HG03342 (cell line): ENCODE data around the gene FAM162B.
"Not testable (repeated sequence)": the region's sequence is repeated elsewhere in the genome, so short reads cannot be mapped to it uniquely, and the experiment has no call there.

Source experiments
- ATAC-seq: cut with Tn5 transposase; IDR thresholded peaks from one replicate; pipeline ENCODE4 v1.9.1; 2021; ENCODE audit warnings: mild to moderate bottlenecking, moderate library complexity; ENCODE audit not compliant: unreplicated experiment

The FAM162B gene

DNA sequence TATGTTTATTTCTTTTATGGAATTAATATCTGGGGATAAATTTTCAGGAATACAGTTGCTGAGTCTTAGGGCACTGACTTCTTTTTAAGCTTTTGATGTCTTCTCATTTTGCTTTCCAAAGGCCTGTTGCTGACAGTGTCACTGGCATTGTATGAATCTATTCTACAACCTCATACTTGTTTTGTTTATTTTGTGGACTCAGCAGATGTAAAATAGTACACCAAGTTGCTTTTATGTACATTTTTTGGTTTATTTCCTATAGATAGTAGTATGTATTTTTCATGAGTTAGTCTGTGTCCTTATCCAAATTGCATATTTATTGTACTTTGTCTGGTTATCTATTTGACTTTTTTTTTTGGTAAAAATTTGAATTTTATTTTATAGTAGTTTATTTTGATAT is 35.0 kb downstream of the FAM162B start:
- ATAC-seq = no peak

DNA sequence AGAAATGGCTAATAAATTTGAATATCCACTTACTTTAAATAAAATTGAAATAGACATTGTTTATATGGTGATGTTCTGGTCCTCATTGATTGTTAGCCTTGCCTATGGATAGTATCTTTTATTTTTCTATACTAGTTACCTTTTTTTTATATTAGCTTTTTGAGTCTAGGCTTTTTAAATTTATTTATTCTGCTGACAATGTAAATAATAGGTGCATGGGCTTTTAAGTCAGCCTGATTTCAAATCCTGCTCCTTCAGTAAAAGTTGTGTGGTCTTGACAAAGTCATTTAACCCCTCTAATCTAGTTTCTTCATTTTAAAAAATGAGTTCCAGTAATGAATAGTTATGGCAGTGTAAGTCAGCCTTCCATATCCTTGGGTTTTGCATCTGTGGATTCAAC is 38.6 kb downstream of the FAM162B start:
- ATAC-seq = no peak

DNA sequence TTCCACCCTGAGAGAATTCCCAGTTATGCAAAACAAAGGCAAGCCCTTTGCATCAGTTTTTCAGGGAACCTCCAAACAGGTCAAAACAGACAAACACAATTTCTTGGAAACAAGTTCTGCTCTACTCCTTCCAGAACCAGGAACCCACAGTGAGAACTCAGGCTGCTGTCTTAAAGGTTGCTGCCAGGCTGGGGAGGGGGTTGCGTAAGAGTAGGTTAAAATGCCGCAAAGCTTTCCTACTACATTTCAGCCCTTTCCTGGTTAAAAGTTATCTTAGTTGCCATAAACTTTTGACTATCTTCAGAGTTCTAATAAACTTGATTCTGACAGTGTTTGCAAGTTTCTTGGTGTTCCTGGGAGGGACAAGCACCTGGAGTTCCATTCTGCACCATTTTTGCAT is 50.8 kb downstream of the FAM162B start:
- no peak for ATAC-seq

- no peak for ATAC-seq
These were observed 51.2 kb downstream of the FAM162B start for GRCh38 chr6:116714296-116714695.

- no peak for ATAC-seq
These were observed 59.6 kb downstream of the FAM162B start for GRCh38 chr6:116705917-116706316.

DNA sequence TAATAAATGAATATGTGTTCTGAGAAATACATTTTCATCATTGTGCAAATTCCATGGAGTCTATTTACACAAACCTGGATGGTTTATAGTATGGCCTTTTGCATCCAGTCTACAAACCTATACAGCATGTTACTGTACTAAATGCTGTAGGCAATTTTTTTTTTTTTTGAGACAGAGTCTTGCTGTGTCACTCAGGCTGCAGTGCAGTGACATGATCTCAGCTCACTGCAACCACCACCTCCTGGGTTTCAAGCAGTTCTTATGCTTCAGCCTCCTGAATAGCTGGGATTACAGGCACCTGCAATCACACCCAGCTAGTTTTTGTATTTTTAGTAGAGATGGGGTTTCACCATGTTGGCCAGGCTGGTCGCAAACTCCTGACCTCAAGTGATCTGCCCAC is 61.6 kb downstream of the FAM162B start:
- not testable (repeated sequence) for ATAC-seq
